PC-3 (cell line): ENCODE data around the gene NIPSNAP2. TPM values are rescaled to one million over a fixed set of nuclear protein-coding genes. Genes with fewer than 3 reads are reported as not detected.

Source experiments
- ATAC-seq: fragments of 200-7000 bp; cut with Tn5 transposase; 2 replicates; pipeline ENCODE4 v1.9.1; 2020; ENCODE audit warnings: mild to moderate bottlenecking, moderate library complexity
- BruUV-seq: library from RNA; stranded (reverse); fragments of 400-500 nt; replicated peaks from 2 replicates; lab custom pipeline; 2021; lab: Mats Ljungman, UMichigan
- CTCF ChIA-PET: fragments of 300-600 bp; sonication (Branson Sonifier 250); formaldehyde crosslinking; loops from one replicate; lab custom pipeline; 2022; ENCODE audit warnings: antibody characterized with exemption; lab: Charles Lee
- POLR2A ChIA-PET: fragments of 300-600 bp; sonication (Branson Sonifier 250); formaldehyde crosslinking; loops from one replicate; lab custom pipeline; 2022; ENCODE audit warnings: antibody characterized with exemption; ENCODE audit not compliant: unreplicated experiment; lab: Charles Lee
- DNase-seq: peaks from one replicate; pipeline ENCODE4 v3.0.0-alpha.2; 2015
- H2AFZ ChIP-seq: fragments of 300-600 bp; sonication (generic); 2 replicates; pipeline ENCODE4 v1.6.0; 2016; ENCODE audit warnings: antibody characterized with exemption, low read length
- H3F3A ChIP-seq: fragments of 300-600 bp; sonication (generic); one replicate; pipeline ENCODE4 v1.6.0; 2017; ENCODE audit warnings: antibody characterized with exemption, low read length, control low read depth, mild to moderate bottlenecking; ENCODE audit not compliant: unreplicated experiment
- H3K27ac ChIP-seq: fragments of 300-600 bp; sonication (generic); 2 replicates; pipeline ENCODE4 v1.5.1; 2016; ENCODE audit warnings: mild to moderate bottlenecking, low read length
- H3K27me3 ChIP-seq: fragments of 300-600 bp; sonication (generic); 2 replicates; pipeline ENCODE4 v1.6.1; 2016; ENCODE audit warnings: low read length, mixed read lengths
- H3K36me3 ChIP-seq: fragments of 300-600 bp; sonication (generic); 2 replicates; pipeline ENCODE4 v1.6.1; 2016; ENCODE audit warnings: low read depth, mixed run types, low read length, mixed read lengths
- H3K4me1 ChIP-seq: fragments of 300-600 bp; sonication (generic); 2 replicates; pipeline ENCODE4 v1.5.1; 2016; ENCODE audit warnings: low read length; ENCODE audit not compliant: insufficient read depth
- H3K4me2 ChIP-seq: fragments of 300-600 bp; sonication (generic); 2 replicates; pipeline ENCODE4 v1.6.0; 2016; ENCODE audit warnings: low read length
- H3K4me3 ChIP-seq: fragments of 300-600 bp; sonication (generic); 2 replicates; pipeline ENCODE4 v1.5.1; 2016; ENCODE audit warnings: mild to moderate bottlenecking, low read length, mixed read lengths
- H3K79me2 ChIP-seq: fragments of 300-600 bp; sonication (generic); 2 replicates; pipeline ENCODE4 v1.6.1; 2017; ENCODE audit warnings: low read length, mixed read lengths
- H3K9ac ChIP-seq: fragments of 300-600 bp; sonication (generic); 2 replicates; pipeline ENCODE4 v1.6.0; 2016; ENCODE audit warnings: mild to moderate bottlenecking, low read length
- H3K9me2 ChIP-seq: fragments of 300-600 bp; sonication (generic); replicated peaks from 2 replicates; pipeline ENCODE4 v1.6.1; 2016; ENCODE audit warnings: mixed run types, low read length, mixed read lengths
- H3K9me3 ChIP-seq: fragments of 300-600 bp; sonication (generic); 2 replicates; pipeline ENCODE4 v1.6.1; 2016; ENCODE audit warnings: low read length, mixed read lengths
- H4K20me1 ChIP-seq: fragments of 300-600 bp; sonication (generic); 2 replicates; pipeline ENCODE4 v1.6.1; 2016; ENCODE audit warnings: low read length, mixed read lengths
- EZH2 ChIP-seq: fragments of 300-600 bp; sonication (generic); IDR thresholded peaks from one replicate; pipeline ENCODE4 v1.6.1; 2017; ENCODE audit warnings: antibody characterized with exemption, mild to moderate bottlenecking, low read length; ENCODE audit not compliant: unreplicated experiment
- EZH2phosphoT487 ChIP-seq: fragments of 300-600 bp; sonication (generic); IDR thresholded peaks from 2 replicates; pipeline ENCODE4 v1.6.1; 2018; ENCODE audit warnings: mild to moderate bottlenecking, antibody characterized with exemption, low read length, borderline replicate concordance
- intact Hi-C: fragments of 100-400 bp; cut with micrococcal nuclease; formaldehyde crosslinking; loops from 2 replicates; pipeline ENCODE4 v1.9.0; 2023
- total RNA-seq: library from RNA; depleted of rRNA; stranded (reverse); fragments of >200 nt; gene quantifications from 2 replicates; pipeline ENCODE4 v1.2.3, GENCODE V29; 2014
- TF ChIP-seq, protein P1 (sequence below): fragments of 300-600 bp; sonication (generic); conservative IDR thresholded peaks from 2 replicates; pipeline ENCODE4 v1.5.1; 2017; ENCODE audit warnings: antibody characterized with exemption, low read depth, mild to moderate bottlenecking, low read length

NIPSNAP2 gene
- total RNA-seq, 1 experiment from 2014 or later: 63.9 TPM

- Histone ChIP-seq H3K9ac (no peak overlapping the region), H3K9me3 (no peaks in the 10 kb centered on the region), H3K27ac (no peak overlapping the region), H3K4me2 (no peak overlapping the region), H3K79me2 (no peaks in the 10 kb centered on the region), H3F3A (no peaks in the 10 kb centered on the region), H2AFZ (no peak overlapping the region), H3K4me1 (no peaks in the 10 kb centered on the region), H4K20me1 (no peaks in the 10 kb centered on the region), H3K36me3 (no peaks in the 10 kb centered on the region), H3K4me3 (no peak overlapping the region), H3K9me2 (no peaks in the 10 kb centered on the region), H3K27me3 (no peaks in the 10 kb centered on the region)
- CTCF ChIA-PET: interaction anchor here (0.5 kb wide), 1 partner anchor 10 kb away, joined by 4 read pairs; no protein-coding TSS in a partner anchor
- intact Hi-C loops: no loop called here
- ATAC-seq: no peak
- BruUV-seq: no TSS peak
- POLR2A ChIA-PET: no interaction called here
- DNase-seq: no peak
- TF ChIP-seq EZH2phosphoT487: no peak
- no peak for TF ChIP-seq EZH2
- TF ChIP-seq, protein P1, sequence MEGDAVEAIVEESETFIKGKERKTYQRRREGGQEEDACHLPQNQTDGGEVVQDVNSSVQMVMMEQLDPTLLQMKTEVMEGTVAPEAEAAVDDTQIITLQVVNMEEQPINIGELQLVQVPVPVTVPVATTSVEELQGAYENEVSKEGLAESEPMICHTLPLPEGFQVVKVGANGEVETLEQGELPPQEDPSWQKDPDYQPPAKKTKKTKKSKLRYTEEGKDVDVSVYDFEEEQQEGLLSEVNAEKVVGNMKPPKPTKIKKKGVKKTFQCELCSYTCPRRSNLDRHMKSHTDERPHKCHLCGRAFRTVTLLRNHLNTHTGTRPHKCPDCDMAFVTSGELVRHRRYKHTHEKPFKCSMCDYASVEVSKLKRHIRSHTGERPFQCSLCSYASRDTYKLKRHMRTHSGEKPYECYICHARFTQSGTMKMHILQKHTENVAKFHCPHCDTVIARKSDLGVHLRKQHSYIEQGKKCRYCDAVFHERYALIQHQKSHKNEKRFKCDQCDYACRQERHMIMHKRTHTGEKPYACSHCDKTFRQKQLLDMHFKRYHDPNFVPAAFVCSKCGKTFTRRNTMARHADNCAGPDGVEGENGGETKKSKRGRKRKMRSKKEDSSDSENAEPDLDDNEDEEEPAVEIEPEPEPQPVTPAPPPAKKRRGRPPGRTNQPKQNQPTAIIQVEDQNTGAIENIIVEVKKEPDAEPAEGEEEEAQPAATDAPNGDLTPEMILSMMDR: no peak
Measured at GRCh38 chr7:55928006-55928767, 36.2 kb upstream of the NIPSNAP2 start.

DNA sequence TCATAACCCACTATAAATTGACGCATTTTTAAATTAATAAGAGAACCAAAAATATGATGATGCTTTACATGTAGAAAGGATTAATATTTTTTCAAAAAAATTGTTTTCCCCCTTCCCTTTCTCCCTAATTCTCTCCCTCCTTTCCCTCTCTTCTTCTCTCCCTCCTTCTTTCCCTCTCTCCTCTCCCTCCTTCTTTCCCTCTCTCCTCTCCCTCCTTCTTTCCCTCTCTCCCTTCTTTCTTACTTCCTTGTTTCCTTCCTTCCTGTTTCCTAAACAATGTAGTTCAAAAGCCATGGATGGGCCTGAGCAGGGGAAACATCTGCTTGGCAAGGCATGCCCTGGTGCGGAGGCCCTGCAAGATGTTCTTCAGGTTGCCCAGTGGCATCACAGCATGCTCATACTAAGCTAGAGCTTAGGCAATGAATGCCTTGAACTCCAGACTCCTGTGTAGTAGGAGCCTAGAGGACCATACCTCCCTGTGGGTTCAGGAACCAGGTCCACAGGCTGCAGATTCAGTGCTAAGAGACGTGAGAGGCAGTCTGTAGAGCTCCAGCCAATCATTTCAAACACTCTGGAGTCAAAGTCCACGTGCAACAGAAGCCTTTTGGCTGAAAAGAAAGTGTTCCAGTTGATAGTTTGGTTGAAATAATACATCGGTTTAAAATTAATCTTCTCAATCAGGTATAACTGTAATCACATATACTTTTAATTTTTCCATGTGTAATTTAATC, 32.8 kb upstream of the NIPSNAP2 start:
- ATAC-seq: no peak
- no peak for TF ChIP-seq EZH2
- no peak for TF ChIP-seq EZH2phosphoT487
- CTCF ChIA-PET: no interaction called here

GRCh38 chr7:55939514-55940123, 24.8 kb upstream of the NIPSNAP2 start:
- H3K9ac ChIP-seq: no peak overlapping the region
- H2AFZ ChIP-seq: no peak overlapping the region
- TF ChIP-seq EZH2phosphoT487 (no peak), EZH2 (no peak)
- TF ChIP-seq, protein P1: no peak
- no peaks in the 10 kb centered on the region for H3F3A ChIP-seq
- no TSS peak for BruUV-seq
- no peaks in the 10 kb centered on the region for H3K4me1 ChIP-seq
- no peaks in the 10 kb centered on the region for H3K27me3 ChIP-seq
- no peaks in the 10 kb centered on the region for H3K9me2 ChIP-seq
- CTCF ChIA-PET: no interaction called here
- H3K79me2 ChIP-seq: no peaks in the 10 kb centered on the region
- no peak for DNase-seq
- H3K27ac ChIP-seq: no peak overlapping the region
- peaks cover 22% of the 10 kb centered on the region for H3K9me3 ChIP-seq
- no peaks in the 10 kb centered on the region for H4K20me1 ChIP-seq
- H3K36me3 ChIP-seq: no peaks in the 10 kb centered on the region
- POLR2A ChIA-PET: no interaction called here
- H3K4me3 ChIP-seq: no peak overlapping the region
- intact Hi-C loops: no loop called here
- no peak overlapping the region for H3K4me2 ChIP-seq
- ATAC-seq: no peak

More for the DNA sequence above, 32.8 kb upstream of the NIPSNAP2 start:
- no peaks in the 10 kb centered on the region for H3F3A ChIP-seq
- H3K4me2 ChIP-seq: no peak overlapping the region
- H3K4me1 ChIP-seq: no peaks in the 10 kb centered on the region
- H3K27me3 ChIP-seq: no peaks in the 10 kb centered on the region
- BruUV-seq: no TSS peak
- H3K36me3 ChIP-seq: no peaks in the 10 kb centered on the region
- no peak overlapping the region for H3K4me3 ChIP-seq
- H2AFZ ChIP-seq: no peak overlapping the region
- H3K27ac ChIP-seq: no peak overlapping the region
- no peaks in the 10 kb centered on the region for H3K79me2 ChIP-seq
- POLR2A ChIA-PET: no interaction called here
- H4K20me1 ChIP-seq: no peaks in the 10 kb centered on the region
- no peaks in the 10 kb centered on the region for H3K9me2 ChIP-seq
- intact Hi-C loops: no loop called here
- DNase-seq: no peak
- no peak overlapping the region for H3K9ac ChIP-seq
- peaks cover 4% of the 10 kb centered on the region; the same call in 1 of the 2 replicates for H3K9me3 ChIP-seq
